HFFc6 (cell line): ENCODE results near the gene KXD1. TPM values are rescaled to one million over a fixed set of nuclear protein-coding genes. Genes with fewer than 3 reads are reported as not detected.

Experiments used
- DNase-seq: peaks from one replicate; pipeline ENCODE4 v3.0.0-alpha.2; 2018
- H3K27ac Mint-ChIP-seq: 2 replicates; pipeline ENCODE4 v1.8.0; 2020; ENCODE audit warnings: mild to moderate bottlenecking, mixed read lengths
- H3K27me3 Mint-ChIP-seq: 2 replicates; pipeline ENCODE4 v1.8.0; 2021; ENCODE audit warnings: mild to moderate bottlenecking, moderate library complexity, mixed read lengths; ENCODE audit not compliant: insufficient read depth
- H3K36me3 Mint-ChIP-seq: 2 replicates; pipeline ENCODE4 v1.8.0; 2021; ENCODE audit warnings: low read depth, mixed read lengths
- H3K4me1 Mint-ChIP-seq: 2 replicates; pipeline ENCODE4 v1.8.0; 2020; ENCODE audit warnings: low read depth, mixed read lengths
- H3K4me3 Mint-ChIP-seq: 2 replicates; pipeline ENCODE4 v1.8.0; 2020; ENCODE audit warnings: mild to moderate bottlenecking, moderate library complexity, mixed read lengths
- H3K9me3 Mint-ChIP-seq: 2 replicates; pipeline ENCODE4 v1.8.0; 2020; ENCODE audit warnings: mild to moderate bottlenecking, mixed read lengths
- CTCF ChIP-seq: fragments of 200-600 bp; sonication (generic); IDR thresholded peaks from 2 replicates; pipeline ENCODE4 v1.5.0; 2021; ENCODE audit warnings: antibody characterized with exemption, mild to moderate bottlenecking
- total RNA-seq, 6 experiments: library from RNA; stranded (reverse); fragmentation: NEBNext Ultra II Directional; extraction: Animal tissue kit (Norgen Biotek cat#: 25700); gene quantifications; 2 replicates in 1 of 6; 3 replicates in 5 of 6; pipeline ENCODE4 v1.2.3, GENCODE V29; 2021

The KXD1 gene
- total RNA-seq, 6 experiments from 2014 or later: 109 to 123 (median 115) TPM

GRCh38 chr19:18559685-18560084 lies 2.0 kb downstream of the KXD1 start:
- Mint-ChIP-seq H3K27ac (no peak overlapping the region; the same call in 1 of the 2 replicates), H3K27me3 (no peaks in the 10 kb centered on the region; the same call in 1 of the 2 replicates), H3K4me3 (no peak overlapping the region), H3K4me1 (peaks cover 14% of the 10 kb centered on the region), H3K36me3 (peaks cover 10% of the 10 kb centered on the region), H3K9me3 (no peaks in the 10 kb centered on the region)
- no peak for TF ChIP-seq CTCF
- DNase-seq: no peak

GRCh38 chr19:18562086-18562485 lies 4.4 kb downstream of the KXD1 start:
- peaks cover 14% of the 10 kb centered on the region for H3K4me1 Mint-ChIP-seq
- no peaks in the 10 kb centered on the region for H3K9me3 Mint-ChIP-seq
- H3K27ac Mint-ChIP-seq: no peak overlapping the region
- no peak overlapping the region for H3K4me3 Mint-ChIP-seq
- peaks cover 10% of the 10 kb centered on the region for H3K36me3 Mint-ChIP-seq
- DNase-seq: no peak
- H3K27me3 Mint-ChIP-seq: no peaks in the 10 kb centered on the region; the same call in 1 of the 2 replicates
- TF ChIP-seq CTCF: no peak

- H3K4me1 Mint-ChIP-seq: peaks cover 5% of the 10 kb centered on the region
- TF ChIP-seq CTCF: no peak
- H3K4me3 Mint-ChIP-seq: no peak overlapping the region
- H3K27me3 Mint-ChIP-seq: peaks cover 1% of the 10 kb centered on the region; the same call in 1 of the 2 replicates
- no peak for DNase-seq
- no peak overlapping the region for H3K27ac Mint-ChIP-seq
- H3K36me3 Mint-ChIP-seq: peaks cover 25% of the 10 kb centered on the region
- no peaks in the 10 kb centered on the region for H3K9me3 Mint-ChIP-seq
Measured at GRCh38 chr19:18566953-18567352, 9.3 kb downstream of the KXD1 start.

GRCh38 chr19:18568367-18568766 lies 10.7 kb downstream of the KXD1 start:
- DNase-seq: no peak
- H3K36me3 Mint-ChIP-seq: peaks cover 36% of the 10 kb centered on the region
- H3K27me3 Mint-ChIP-seq: peaks cover 7% of the 10 kb centered on the region
- H3K27ac Mint-ChIP-seq: no peak overlapping the region
- H3K4me1 Mint-ChIP-seq: peaks cover 17% of the 10 kb centered on the region
- H3K9me3 Mint-ChIP-seq: no peaks in the 10 kb centered on the region
- no peak overlapping the region for H3K4me3 Mint-ChIP-seq
- TF ChIP-seq CTCF: no peak

GRCh38 chr19:18571564-18572344 lies 14.1 kb downstream of the KXD1 start, which contains the start of gene UBA52:
TSS of gene UBA52 (plus strand) at chr19:18571857. CDS start at chr19:18573301, 1,444 bp downstream.
- peaks cover 20% of the 10 kb centered on the region for H3K4me1 Mint-ChIP-seq
- peak within 1 kb of the TSS; percentile 89 for H3K27ac Mint-ChIP-seq
- no peaks in the 10 kb centered on the region for H3K9me3 Mint-ChIP-seq
- peaks cover 7% of the 10 kb centered on the region for H3K27me3 Mint-ChIP-seq
- peak; percentile 97 for DNase-seq
- peaks cover 44% of the 10 kb centered on the region for H3K36me3 Mint-ChIP-seq
- peak within 1 kb of the TSS; percentile 98 for H3K4me3 Mint-ChIP-seq
- no peak for TF ChIP-seq CTCF
